Stomach (tissue), 4 donors: Measurements from ENCODE around the gene MICAL2.

Source experiments
- EP300 ChIP-seq: sonication (generic); formaldehyde crosslinking; IDR thresholded peaks from one replicate; pipeline ENCODE4 v1.6.1; 2017; ENCODE audit warnings: antibody characterized with exemption
- POLR2A ChIP-seq, 4 donors: fragments of 450-650 bp; IDR thresholded peaks; one replicate each; pipeline ENCODE4 v1.6.1; 2016; ENCODE audit warnings: antibody characterized with exemption in 4 of 4, control low read depth in 2 of 4, mild to moderate bottlenecking in 1 of 4, moderate library complexity in 1 of 4
- TF ChIP-seq, protein P1 (sequence below), 7 experiments: fragments of 450-650 bp in 4 of 7; fragments of 200-600 bp in 3 of 7; sonication (generic) in 3 of 7; IDR thresholded peaks; one replicate each; pipeline ENCODE4 v1.5.1; 2016 to 2019; ENCODE audit warnings: antibody characterized with exemption in 7 of 7, control low read depth in 2 of 7, mild to moderate bottlenecking in 1 of 7

DNA sequence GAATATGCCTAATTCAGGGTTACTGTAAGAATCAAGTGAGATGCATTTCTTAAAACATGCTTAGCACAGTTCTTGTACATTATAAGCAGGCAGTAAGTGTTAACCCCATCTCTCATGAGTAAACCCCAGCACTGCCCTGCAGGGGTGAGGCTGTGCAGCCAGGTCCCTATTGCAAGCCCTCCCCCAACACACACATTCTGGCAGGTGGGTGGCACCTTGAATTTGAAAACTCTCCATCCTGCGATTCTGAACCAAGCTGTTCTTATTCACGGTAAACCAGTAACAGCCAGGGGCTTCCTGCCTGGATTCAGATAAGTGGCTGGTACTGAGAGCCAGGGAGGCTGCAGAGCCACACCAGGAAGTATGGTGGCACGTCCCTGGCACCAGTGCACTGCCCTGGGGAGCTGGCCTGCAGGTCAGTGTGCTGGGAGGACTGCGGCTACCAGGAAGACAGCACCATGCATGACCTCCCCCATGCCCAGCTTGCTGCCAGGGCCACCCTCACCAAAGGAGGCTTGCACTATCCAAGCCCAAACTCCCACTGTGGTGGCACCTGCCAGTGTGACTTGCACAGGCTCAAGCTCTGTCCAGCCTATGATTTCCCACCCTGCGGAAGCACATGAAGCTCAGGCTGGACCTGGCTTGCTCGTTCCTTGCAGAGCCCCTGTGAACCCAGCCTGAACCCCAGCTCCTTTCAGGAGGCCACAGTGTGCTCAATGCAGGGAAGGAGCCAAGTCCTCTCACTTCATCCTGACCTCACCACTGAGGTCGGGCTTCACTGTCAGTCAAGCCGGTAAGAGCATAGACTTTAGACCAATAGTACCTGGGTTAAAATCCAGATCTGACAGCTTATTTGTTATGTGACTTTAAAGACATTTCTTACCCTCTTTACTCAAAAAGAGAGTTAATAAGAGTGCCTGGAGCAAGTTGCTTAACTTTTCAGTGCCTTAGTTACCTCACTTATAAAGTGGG lies 88.1 kb downstream of the MICAL2 start:
- TF ChIP-seq POLR2A (IDR thresholded peaks at IDR 0.05) (no peak), EP300 (no peak)
- TF ChIP-seq, protein P1, sequence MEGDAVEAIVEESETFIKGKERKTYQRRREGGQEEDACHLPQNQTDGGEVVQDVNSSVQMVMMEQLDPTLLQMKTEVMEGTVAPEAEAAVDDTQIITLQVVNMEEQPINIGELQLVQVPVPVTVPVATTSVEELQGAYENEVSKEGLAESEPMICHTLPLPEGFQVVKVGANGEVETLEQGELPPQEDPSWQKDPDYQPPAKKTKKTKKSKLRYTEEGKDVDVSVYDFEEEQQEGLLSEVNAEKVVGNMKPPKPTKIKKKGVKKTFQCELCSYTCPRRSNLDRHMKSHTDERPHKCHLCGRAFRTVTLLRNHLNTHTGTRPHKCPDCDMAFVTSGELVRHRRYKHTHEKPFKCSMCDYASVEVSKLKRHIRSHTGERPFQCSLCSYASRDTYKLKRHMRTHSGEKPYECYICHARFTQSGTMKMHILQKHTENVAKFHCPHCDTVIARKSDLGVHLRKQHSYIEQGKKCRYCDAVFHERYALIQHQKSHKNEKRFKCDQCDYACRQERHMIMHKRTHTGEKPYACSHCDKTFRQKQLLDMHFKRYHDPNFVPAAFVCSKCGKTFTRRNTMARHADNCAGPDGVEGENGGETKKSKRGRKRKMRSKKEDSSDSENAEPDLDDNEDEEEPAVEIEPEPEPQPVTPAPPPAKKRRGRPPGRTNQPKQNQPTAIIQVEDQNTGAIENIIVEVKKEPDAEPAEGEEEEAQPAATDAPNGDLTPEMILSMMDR (IDR thresholded peaks at IDR 0.05): no peak
